PFSK-1 (cell line): ENCODE results near the gene LRP6.

Experiments used
- FOXP2 ChIP-seq: optimal IDR thresholded peaks from 2 replicates; pipeline ENCODE3; 2011; ENCODE audit warnings: borderline replicate concordance, control low read depth, inconsistent platforms; ENCODE audit not compliant: insufficient read depth; ENCODE audit errors: extremely low read length, extremely low read depth
- POLR2AphosphoS5 ChIP-seq: IDR thresholded peaks from 2 replicates; pipeline ENCODE4 v1.6.1; 2012; ENCODE audit warnings: low read depth, mild to moderate bottlenecking, control low read depth, low read length, moderate library complexity
- SIN3A ChIP-seq: IDR thresholded peaks from 2 replicates; pipeline ENCODE4 v1.6.1; 2012; ENCODE audit warnings: mild to moderate bottlenecking, low read length, moderate library complexity, borderline replicate concordance; ENCODE audit not compliant: insufficient read depth
- TAF1 ChIP-seq: IDR thresholded peaks from 2 replicates; pipeline ENCODE4 v1.6.1; 2012; ENCODE audit warnings: low read length, control low read depth, borderline replicate concordance; ENCODE audit not compliant: insufficient read depth
- TF ChIP-seq, protein P1 (sequence below), 2 experiments: IDR thresholded peaks; 2 replicates each; pipeline versions ENCODE4 v1.6.1 to v1.8.0; 2011 to 2012; ENCODE audit warnings: low read depth in 2 of 2, low read length in 2 of 2, control low read depth in 1 of 2, inconsistent platforms in 1 of 2, mild to moderate bottlenecking in 1 of 2, moderate library complexity in 1 of 2; ENCODE audit not compliant: insufficient read depth in 1 of 2

The LRP6 gene

DNA sequence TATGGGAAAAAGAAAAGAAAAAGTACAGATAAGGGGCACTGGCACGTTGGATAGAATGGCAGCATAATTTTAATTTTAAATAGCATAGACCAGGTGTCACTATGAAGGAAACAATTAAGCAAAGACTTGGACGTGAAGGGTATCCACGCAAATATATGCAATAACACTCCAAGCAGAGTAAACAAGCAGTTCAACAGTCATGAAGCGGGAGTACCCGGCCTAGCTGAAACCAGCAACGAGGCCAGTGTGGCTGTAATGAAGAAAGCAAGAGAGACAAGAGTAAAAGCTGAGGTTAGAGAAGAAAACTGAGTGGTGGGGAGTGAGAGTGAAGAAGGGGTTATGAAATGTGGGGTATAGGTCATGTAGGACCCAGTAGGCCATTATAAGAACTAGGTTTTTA lies 110.7 kb downstream of the LRP6 start:
- TF ChIP-seq POLR2AphosphoS5 = no peak
- TF ChIP-seq, protein P1, sequence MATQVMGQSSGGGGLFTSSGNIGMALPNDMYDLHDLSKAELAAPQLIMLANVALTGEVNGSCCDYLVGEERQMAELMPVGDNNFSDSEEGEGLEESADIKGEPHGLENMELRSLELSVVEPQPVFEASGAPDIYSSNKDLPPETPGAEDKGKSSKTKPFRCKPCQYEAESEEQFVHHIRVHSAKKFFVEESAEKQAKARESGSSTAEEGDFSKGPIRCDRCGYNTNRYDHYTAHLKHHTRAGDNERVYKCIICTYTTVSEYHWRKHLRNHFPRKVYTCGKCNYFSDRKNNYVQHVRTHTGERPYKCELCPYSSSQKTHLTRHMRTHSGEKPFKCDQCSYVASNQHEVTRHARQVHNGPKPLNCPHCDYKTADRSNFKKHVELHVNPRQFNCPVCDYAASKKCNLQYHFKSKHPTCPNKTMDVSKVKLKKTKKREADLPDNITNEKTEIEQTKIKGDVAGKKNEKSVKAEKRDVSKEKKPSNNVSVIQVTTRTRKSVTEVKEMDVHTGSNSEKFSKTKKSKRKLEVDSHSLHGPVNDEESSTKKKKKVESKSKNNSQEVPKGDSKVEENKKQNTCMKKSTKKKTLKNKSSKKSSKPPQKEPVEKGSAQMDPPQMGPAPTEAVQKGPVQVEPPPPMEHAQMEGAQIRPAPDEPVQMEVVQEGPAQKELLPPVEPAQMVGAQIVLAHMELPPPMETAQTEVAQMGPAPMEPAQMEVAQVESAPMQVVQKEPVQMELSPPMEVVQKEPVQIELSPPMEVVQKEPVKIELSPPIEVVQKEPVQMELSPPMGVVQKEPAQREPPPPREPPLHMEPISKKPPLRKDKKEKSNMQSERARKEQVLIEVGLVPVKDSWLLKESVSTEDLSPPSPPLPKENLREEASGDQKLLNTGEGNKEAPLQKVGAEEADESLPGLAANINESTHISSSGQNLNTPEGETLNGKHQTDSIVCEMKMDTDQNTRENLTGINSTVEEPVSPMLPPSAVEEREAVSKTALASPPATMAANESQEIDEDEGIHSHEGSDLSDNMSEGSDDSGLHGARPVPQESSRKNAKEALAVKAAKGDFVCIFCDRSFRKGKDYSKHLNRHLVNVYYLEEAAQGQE (IDR thresholded peaks at IDR 0.05; ENCODE audit: insufficient read depth in 1 of 2, low read depth in 2 of 2, low read length in 2 of 2) = no peak
- TF ChIP-seq FOXP2 = no peak
- no peak for TF ChIP-seq SIN3A
- TF ChIP-seq TAF1 = no peak

DNA sequence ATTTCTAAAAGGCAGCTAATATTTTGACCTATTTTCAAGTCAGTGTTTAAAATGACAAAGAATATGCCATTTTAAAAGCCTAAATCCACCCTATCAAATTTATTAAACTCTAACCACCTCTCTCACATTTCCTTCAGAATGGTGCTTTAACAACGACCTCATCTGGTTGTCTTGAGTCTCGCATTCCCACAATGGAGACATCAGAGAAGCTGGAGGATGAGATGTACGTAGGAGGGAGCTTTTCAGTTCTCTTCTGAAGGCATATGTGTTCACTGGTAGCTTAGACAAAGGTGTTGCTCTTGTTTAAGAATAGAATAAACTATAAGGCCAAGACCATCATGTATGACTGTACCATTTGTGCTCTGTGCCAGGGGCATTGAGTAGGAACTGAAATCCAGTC lies 113.2 kb downstream of the LRP6 start:
- TF ChIP-seq, protein P1 (IDR thresholded peaks at IDR 0.05; ENCODE audit: insufficient read depth in 1 of 2, low read depth in 2 of 2, low read length in 2 of 2) = no peak
- TF ChIP-seq TAF1 = no peak
- TF ChIP-seq SIN3A = no peak
- no peak for TF ChIP-seq POLR2AphosphoS5

DNA sequence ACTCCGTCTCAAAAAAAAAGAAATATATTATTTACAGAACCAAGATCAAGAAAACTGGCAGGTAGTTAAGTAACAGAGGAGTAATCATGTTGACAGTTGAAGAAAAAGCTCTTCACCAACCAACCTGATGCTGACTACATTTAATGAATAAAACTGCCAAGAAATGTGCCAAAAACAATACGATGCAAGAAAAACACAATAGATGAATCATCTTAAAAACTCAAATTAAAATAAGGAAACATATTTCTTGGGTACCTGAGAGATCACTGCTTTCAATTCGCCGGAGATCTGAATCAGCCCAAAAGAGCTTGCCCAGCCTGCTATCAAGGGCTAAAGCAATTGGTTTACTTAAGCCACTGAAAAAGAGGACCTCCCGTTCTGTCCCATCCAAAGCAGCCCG lies 119.7 kb downstream of the LRP6 start:
- TF ChIP-seq POLR2AphosphoS5 (no peak), FOXP2 (no peak), SIN3A (no peak), TAF1 (no peak)
- TF ChIP-seq, protein P1 (IDR thresholded peaks at IDR 0.05; ENCODE audit: insufficient read depth in 1 of 2, low read depth in 2 of 2, low read length in 2 of 2) = no peak

DNA sequence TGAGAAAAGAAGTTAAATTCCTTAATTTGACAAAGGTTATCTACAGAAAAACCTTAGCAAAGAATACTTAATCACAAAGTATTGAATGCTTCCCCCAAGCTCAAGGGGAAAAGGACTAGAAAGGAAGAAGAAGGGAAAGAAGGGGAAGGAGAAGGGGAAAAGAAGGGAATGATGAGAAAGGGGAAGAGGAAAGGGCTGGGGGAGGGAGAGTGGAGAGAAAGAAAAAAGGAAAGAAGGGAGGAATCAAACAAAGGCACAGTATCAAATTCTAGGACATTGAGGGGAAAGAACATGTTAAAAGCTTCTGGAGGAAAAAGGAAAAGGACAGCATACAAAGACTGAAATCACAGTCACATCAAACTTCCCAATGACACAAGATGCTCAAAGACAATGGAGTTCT lies 125.8 kb downstream of the LRP6 start:
- TF ChIP-seq SIN3A (no peak), TAF1 (no peak), POLR2AphosphoS5 (no peak), FOXP2 (no peak)
- TF ChIP-seq, protein P1 (IDR thresholded peaks at IDR 0.05; ENCODE audit: insufficient read depth in 1 of 2, low read depth in 2 of 2, low read length in 2 of 2) = no peak

DNA sequence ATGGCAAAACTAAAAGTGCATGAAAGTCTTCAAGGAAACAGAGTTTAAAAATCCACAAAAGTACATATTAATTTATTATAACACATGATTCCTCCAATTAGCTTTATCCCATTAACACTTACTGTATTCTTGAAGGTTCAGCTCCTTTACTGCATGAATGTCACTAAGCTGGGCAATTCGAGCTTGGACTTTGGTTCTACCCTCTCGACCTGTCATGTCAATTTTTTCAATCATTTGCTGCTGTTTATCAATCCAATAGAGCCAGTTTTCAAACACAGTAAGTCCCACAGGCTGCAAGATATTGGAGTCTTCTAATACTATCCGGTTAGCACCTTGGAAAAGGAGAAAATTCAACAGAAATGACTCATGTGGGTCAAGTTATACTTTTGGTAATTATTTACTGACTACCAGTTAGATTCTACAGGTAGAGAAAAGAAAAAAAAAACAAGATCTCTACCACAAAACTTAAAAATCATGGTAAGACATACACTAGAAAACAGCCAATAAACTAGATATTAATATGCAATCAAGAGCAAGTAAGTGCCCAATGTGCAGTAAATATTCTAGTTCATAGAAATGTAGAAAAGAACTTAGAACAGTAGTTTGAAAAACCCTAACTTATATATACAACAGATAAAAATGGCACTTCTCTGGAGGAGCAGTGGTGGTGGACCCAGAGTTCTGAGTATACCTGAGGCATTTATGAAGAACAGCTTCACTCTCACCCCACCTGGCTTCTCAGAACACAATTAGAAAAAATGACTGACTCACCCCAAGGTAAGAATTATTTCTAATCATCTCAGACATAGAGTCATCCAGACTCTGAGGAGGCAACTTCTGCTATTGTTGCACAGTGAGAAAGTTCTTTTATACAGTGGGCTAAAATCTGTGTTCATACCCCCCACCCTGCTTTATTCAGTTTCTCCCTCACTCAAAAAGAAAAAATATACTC lies 128.4 kb downstream of the LRP6 start:
- TF ChIP-seq SIN3A (no peak), POLR2AphosphoS5 (no peak), TAF1 (no peak), FOXP2 (no peak)
- TF ChIP-seq, protein P1 (IDR thresholded peaks at IDR 0.05; ENCODE audit: insufficient read depth in 1 of 2, low read depth in 2 of 2, low read length in 2 of 2) = no peak
